HG03432 (cell line): ENCODE measurements around the gene LSP1.
A peak's percentile ranks its signal among the peaks of the same experiment; 100 is the strongest.

Experiments
- ATAC-seq: cut with Tn5 transposase; IDR thresholded peaks from one replicate; pipeline ENCODE4 v1.9.1; 2021; ENCODE audit warnings: mild to moderate bottlenecking, moderate library complexity; ENCODE audit not compliant: unreplicated experiment

LSP1 gene

GRCh38 chr11:1836011-1836945, 16.6 kb upstream of the LSP1 start:
- no peak for ATAC-seq

GRCh38 chr11:1837171-1838076, 15.5 kb upstream of the LSP1 start:
- ATAC-seq, result peak; percentile 59

- ATAC-seq, result peak; percentile 2
These were observed 14.8 kb upstream of the LSP1 start for GRCh38 chr11:1838077-1838425.

GRCh38 chr11:1838426-1839144, 14.3 kb upstream of the LSP1 start, which contains the start of gene TNNI2:
TSS of gene TNNI2 (plus strand) at chr11:1838981. CDS start at chr11:1839697, 716 bp downstream.
- no peak for ATAC-seq

GRCh38 chr11:1839204-1839923, 13.5 kb upstream of the LSP1 start:
- no peak for ATAC-seq

GRCh38 chr11:1839924-1840779, 12.7 kb upstream of the LSP1 start:
- ATAC-seq, result no peak

GRCh38 chr11:1840780-1841480, 12.0 kb upstream of the LSP1 start:
- ATAC-seq, result no peak

GRCh38 chr11:1841511-1842148, 11.3 kb upstream of the LSP1 start:
- no peak for ATAC-seq

GRCh38 chr11:1842149-1843097, 10.5 kb upstream of the LSP1 start:
- no peak for ATAC-seq

GRCh38 chr11:1843098-1843473, 9.8 kb upstream of the LSP1 start:
- no peak for ATAC-seq

GRCh38 chr11:1843796-1844195, 9.1 kb upstream of the LSP1 start:
- no peak for ATAC-seq

- no peak for ATAC-seq
These were observed 8.4 kb upstream of the LSP1 start for GRCh38 chr11:1844221-1845094.

- no peak for ATAC-seq
These were observed 7.8 kb upstream of the LSP1 start for GRCh38 chr11:1845095-1845429.

- ATAC-seq, result no peak
These were observed 7.1 kb upstream of the LSP1 start for GRCh38 chr11:1845561-1846452.

GRCh38 chr11:1846453-1846932, 6.4 kb upstream of the LSP1 start:
- ATAC-seq, result no peak
